ENCODE measurements around the gene ATAD2B. TPM values are rescaled to one million over a fixed set of nuclear protein-coding genes. Genes with fewer than 3 reads are reported as not detected.

The ATAD2B gene
- polyA plus RNA-seq, 1 of the 3 experiments (the other 2 are of a cell fraction) = 1.3 TPM

DNA sequence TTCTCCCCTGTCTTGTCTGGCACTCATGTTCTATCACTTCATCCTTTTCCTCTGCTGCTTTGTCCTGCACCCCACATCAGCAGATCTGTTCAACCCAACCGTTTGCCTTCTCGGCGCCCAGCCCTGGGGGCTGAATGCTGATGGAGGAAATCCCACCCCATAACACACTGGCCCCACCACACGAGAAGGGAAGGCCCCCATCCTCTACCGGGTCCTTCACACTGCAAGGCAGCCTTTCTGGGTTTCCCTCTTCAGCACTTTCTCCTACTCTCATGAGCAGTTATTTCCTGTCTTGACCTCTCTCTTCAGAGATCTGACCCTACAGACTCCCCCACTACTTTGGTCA is 227.4 kb downstream of the ATAD2B start:
- TF ChIP-seq CHD2 (IDR thresholded peaks at IDR 0.05; ENCODE audit: low read length, partially characterized antibody) (no peak), MXI1 (IDR thresholded peaks at IDR 0.05; ENCODE audit: low read depth, low read length) (no peak), RCOR1 (IDR thresholded peaks at IDR 0.05; ENCODE audit: low read length) (no peak), RXRA (IDR thresholded peaks at IDR 0.05; ENCODE audit: borderline replicate concordance, low read depth) (no peak)
- TF ChIP-seq, protein P1, sequence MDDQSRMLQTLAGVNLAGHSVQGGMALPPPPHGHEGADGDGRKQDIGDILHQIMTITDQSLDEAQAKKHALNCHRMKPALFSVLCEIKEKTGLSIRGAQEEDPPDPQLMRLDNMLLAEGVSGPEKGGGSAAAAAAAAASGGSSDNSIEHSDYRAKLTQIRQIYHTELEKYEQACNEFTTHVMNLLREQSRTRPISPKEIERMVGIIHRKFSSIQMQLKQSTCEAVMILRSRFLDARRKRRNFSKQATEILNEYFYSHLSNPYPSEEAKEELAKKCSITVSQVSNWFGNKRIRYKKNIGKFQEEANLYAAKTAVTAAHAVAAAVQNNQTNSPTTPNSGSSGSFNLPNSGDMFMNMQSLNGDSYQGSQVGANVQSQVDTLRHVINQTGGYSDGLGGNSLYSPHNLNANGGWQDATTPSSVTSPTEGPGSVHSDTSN (IDR thresholded peaks at IDR 0.05) = no peak
- TF ChIP-seq, protein P2, sequence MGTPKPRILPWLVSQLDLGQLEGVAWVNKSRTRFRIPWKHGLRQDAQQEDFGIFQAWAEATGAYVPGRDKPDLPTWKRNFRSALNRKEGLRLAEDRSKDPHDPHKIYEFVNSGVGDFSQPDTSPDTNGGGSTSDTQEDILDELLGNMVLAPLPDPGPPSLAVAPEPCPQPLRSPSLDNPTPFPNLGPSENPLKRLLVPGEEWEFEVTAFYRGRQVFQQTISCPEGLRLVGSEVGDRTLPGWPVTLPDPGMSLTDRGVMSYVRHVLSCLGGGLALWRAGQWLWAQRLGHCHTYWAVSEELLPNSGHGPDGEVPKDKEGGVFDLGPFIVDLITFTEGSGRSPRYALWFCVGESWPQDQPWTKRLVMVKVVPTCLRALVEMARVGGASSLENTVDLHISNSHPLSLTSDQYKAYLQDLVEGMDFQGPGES (IDR thresholded peaks at IDR 0.05; ENCODE audit: low read depth, low read length) = no peak
- no peak overlapping the region for H3K9ac ChIP-seq
- H3K4me1 ChIP-seq (ENCODE audit: control insufficient read depth in 1 of 2, insufficient read depth in 2 of 2, low read depth in 1 of 2, low read length in 1 of 2) = peaks cover 11 to 46% of the 10 kb centered on the region in 2 experiments; a peak in 3 of 4 replicates
- ChIA-PET POLR2A (interaction anchor here (1.2 kb wide), 1 partner anchor 63 kb away, joined by 4 read pairs; no protein-coding TSS in a partner anchor), CTCF (interaction anchor here (1.0 to 1.2 kb wide), 2 partner anchors 14 to 49 kb away, joined by 3 read pairs; no protein-coding TSS in a partner anchor)
- H3K27me3 ChIP-seq (ENCODE audit: insufficient read depth) = no peaks in the 10 kb centered on the region
- no peak overlapping the region; a peak in 1 of 4 replicates for H3K4me3 ChIP-seq (ENCODE audit: low read depth in 2 of 2, low read length in 1 of 2)
- DNase-seq = no peak
- H3F3A ChIP-seq (replicated peaks; ENCODE audit: insufficient read depth) = peaks cover 3% of the 10 kb centered on the region
- no peaks in the 10 kb centered on the region; the same call in 1 of the 2 replicates for H3K9me3 ChIP-seq
- no peaks in the 10 kb centered on the region for H3K79me2 ChIP-seq (ENCODE audit: insufficient read depth)
- H3K4me2 ChIP-seq = no peak overlapping the region
- no peak overlapping the region for H2AFZ ChIP-seq (ENCODE audit: low read depth)
- peak overlapping the region in 1 of 2 experiments; percentile 97; a peak in 2 of 4 replicates for H3K27ac ChIP-seq (ENCODE audit: low read depth in 2 of 2, low read length in 1 of 2)
- WGBS (ENCODE audit: low lambda C conversion rate) = 95% methylated on average over 5 of the region's 5 CpGs
- H3K9me2 ChIP-seq = no peaks in the 10 kb centered on the region
- no peaks in the 10 kb centered on the region for H4K20me1 ChIP-seq (ENCODE audit: insufficient read depth)
- peaks cover 8 to 14% of the 10 kb centered on the region in 2 experiments for H3K36me3 ChIP-seq (replicated peaks in 1 of 2; ENCODE audit: control insufficient read depth in 1 of 2, insufficient read depth in 2 of 2, low read length in 1 of 2)

DNA sequence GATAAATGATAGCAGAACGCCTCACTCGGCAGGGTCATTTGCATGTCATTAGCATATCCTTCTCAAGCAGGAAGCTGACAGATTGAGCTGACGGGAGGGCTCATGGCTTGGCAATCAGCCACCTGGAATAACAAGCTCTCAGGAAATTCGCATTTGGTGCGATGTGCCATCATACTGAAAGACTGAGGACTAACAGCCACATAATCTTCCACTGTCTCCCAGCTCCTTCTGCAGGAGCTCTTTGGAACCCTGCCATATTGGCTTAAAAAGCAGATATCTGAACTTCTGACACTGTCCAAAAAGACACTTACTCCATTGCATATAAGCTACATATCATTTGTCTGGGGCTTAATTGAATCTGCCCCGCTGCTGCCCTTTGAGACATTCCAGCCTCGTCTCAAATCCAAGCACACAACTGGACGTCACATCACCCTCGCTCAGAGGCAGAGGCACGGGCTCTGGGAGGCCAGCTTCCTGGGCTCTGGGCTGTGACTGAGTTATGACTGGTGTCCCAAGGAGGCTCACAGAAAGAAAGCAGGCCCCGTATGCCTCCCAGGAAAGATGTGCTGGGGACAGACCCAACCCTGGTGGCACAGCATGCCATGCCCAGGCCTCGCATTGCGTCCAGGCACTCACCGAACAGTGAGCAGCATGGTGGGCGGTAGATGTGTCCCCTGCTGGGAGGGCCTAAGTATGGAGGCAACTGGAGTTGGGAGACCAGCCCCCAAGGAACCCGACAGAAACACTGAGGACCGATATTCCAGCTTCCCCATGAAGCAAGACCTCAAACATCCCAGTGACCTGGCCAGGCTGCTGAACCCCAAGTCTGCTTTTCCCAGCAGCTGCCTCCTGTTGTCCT is 228.0 kb downstream of the ATAD2B start:
- 57% methylated on average over 15 of the region's 17 CpGs for WGBS (ENCODE audit: low lambda C conversion rate)
- POLR2A ChIA-PET = interaction anchor here (1.2 kb wide), 2 partner anchors 62 to 385 kb away, joined by 4 read pairs; partner anchors contain the start of gene TP53I3
- no peak overlapping the region for H3K9ac ChIP-seq
- H3K9me2 ChIP-seq = no peaks in the 10 kb centered on the region
- H2AFZ ChIP-seq (ENCODE audit: low read depth) = no peak overlapping the region
- H3K9me3 ChIP-seq = no peaks in the 10 kb centered on the region; the same call in 1 of the 2 replicates
- no peaks in the 10 kb centered on the region for H4K20me1 ChIP-seq (ENCODE audit: insufficient read depth)
- H3K27me3 ChIP-seq (ENCODE audit: insufficient read depth) = no peaks in the 10 kb centered on the region
- H3F3A ChIP-seq (replicated peaks; ENCODE audit: insufficient read depth) = peaks cover 3% of the 10 kb centered on the region
- peak overlapping the region in 1 of 2 experiments; percentile 97; a peak in 2 of 4 replicates for H3K27ac ChIP-seq (ENCODE audit: low read depth in 2 of 2, low read length in 1 of 2)
- H3K79me2 ChIP-seq (ENCODE audit: insufficient read depth) = no peaks in the 10 kb centered on the region
- no peak overlapping the region; a peak in 1 of 4 replicates for H3K4me3 ChIP-seq (ENCODE audit: low read depth in 2 of 2, low read length in 1 of 2)
- H3K4me2 ChIP-seq = no peak overlapping the region
- peaks cover 8 to 14% of the 10 kb centered on the region in 2 experiments for H3K36me3 ChIP-seq (replicated peaks in 1 of 2; ENCODE audit: control insufficient read depth in 1 of 2, insufficient read depth in 2 of 2, low read length in 1 of 2)
- CTCF ChIA-PET = interaction anchor here (0.8 to 1.2 kb wide), 5 partner anchors 8 to 120 kb away, joined by 3 read pairs; no protein-coding TSS in a partner anchor
- H3K4me1 ChIP-seq (ENCODE audit: control insufficient read depth in 1 of 2, insufficient read depth in 2 of 2, low read depth in 1 of 2, low read length in 1 of 2) = peaks cover 11 to 44% of the 10 kb centered on the region in 2 experiments; a peak in 3 of 4 replicates
- TF ChIP-seq TCF12 (IDR thresholded peaks at IDR 0.05) = peak; percentile 35; the same call in 1 of the 2 replicates
- no peak for TF ChIP-seq JUND (IDR thresholded peaks at IDR 0.05)
- TF ChIP-seq, protein P2 (IDR thresholded peaks at IDR 0.05; ENCODE audit: low read depth, low read length) = no peak
- peak; percentile 48; the same call in 1 of the 2 replicates for TF ChIP-seq RCOR1 (IDR thresholded peaks at IDR 0.05; ENCODE audit: low read length)
- TF ChIP-seq MXI1 (IDR thresholded peaks at IDR 0.05; ENCODE audit: low read depth, low read length) = 0 out of 2 replicates have a peak, but pooled peaks have one; percentile 16
- TF ChIP-seq FOXJ3 (CRISPR knock-in tag; IDR thresholded peaks at IDR 0.05) = peak; percentile 53; the same call in 1 of the 2 replicates
- TF ChIP-seq RAD21 (IDR thresholded peaks at IDR 0.05; ENCODE audit: low read length) = peak; percentile 14; the same call in 1 of the 2 replicates
- peak in 1 of 2 experiments; percentile 73; a peak in 1 of 4 replicates for TF ChIP-seq EP300 (IDR thresholded peaks at IDR 0.05; ENCODE audit: borderline replicate concordance in 1 of 2, low read depth in 1 of 2, low read length in 1 of 2)
- TF ChIP-seq, protein P1 (IDR thresholded peaks at IDR 0.05) = no peak
- no peak for TF ChIP-seq SMC3 (IDR thresholded peaks at IDR 0.05; ENCODE audit: low read depth, low read length)
- TF ChIP-seq GATA2 (CRISPR knock-in tag; IDR thresholded peaks at IDR 0.05) = peak; percentile 35; the same call in 1 of the 2 replicates
- TF ChIP-seq TEAD4 (IDR thresholded peaks at IDR 0.05; ENCODE audit: borderline replicate concordance, insufficient read depth) = no peak
- DNase-seq = peak; percentile 83
